Measurements from ENCODE around the gene GMPR2. TPM values are rescaled to one million over a fixed set of nuclear protein-coding genes. Genes with fewer than 3 reads are reported as not detected.

The GMPR2 gene
- total RNA-seq, result 46.5 TPM
- long read RNA-seq, transcript GMPR2-203 (10 exons, 1,652 nt), result minor isoform, 40 of 224 reads
- long read RNA-seq, transcript GMPR2-204 (9 exons, 1,864 nt), result minor isoform, 47 of 224 reads
- long read RNA-seq, transcript GMPR2-223 (10 exons, 1,893 nt), result major isoform, 58 of 224 reads
- long read RNA-seq, transcript GMPR2-202 (10 exons, 1,972 nt), result minor isoform, 24 of 224 reads
- long read RNA-seq, partial matches to known transcripts, result 12 of 224 reads
- long read RNA-seq, other reads (novel, unspliced or antisense), result 39 of 224 reads

GRCh38 chr14:24232645-24233537, at the start of gene GMPR2:
TSS of gene GMPR2 (plus strand) at chr14:24232929. CDS start at chr14:24233254, 325 bp downstream.
- DNase-seq (ENCODE audit: low spot score), result peak; percentile 71

- DNase-seq (ENCODE audit: low spot score), result no peak
Observed at GRCh38 chr14:24183014-24183481, 49.7 kb upstream of the GMPR2 start.

GRCh38 chr14:24184104-24184970, 48.4 kb upstream of the GMPR2 start:
- DNase-seq (ENCODE audit: low spot score), result no peak

- no peak for DNase-seq (ENCODE audit: low spot score)
Observed at GRCh38 chr14:24185026-24185425, 47.7 kb upstream of the GMPR2 start.

- DNase-seq (ENCODE audit: low spot score), result no peak
Observed at GRCh38 chr14:24185741-24186140, 47.0 kb upstream of the GMPR2 start.

- no peak for DNase-seq (ENCODE audit: low spot score)
Observed at GRCh38 chr14:24186831-24187538, 45.7 kb upstream of the GMPR2 start.

- DNase-seq (ENCODE audit: low spot score), result no peak
Observed at GRCh38 chr14:24187539-24187915, 45.2 kb upstream of the GMPR2 start.

GRCh38 chr14:24188251-24189058, 44.3 kb upstream of the GMPR2 start, which contains the start of gene IPO4:
TSS of gene IPO4 (minus strand) at chr14:24188816. CDS start at chr14:24188787, 29 bp downstream.
- DNase-seq (ENCODE audit: low spot score), result peak; percentile 96

- DNase-seq (ENCODE audit: low spot score), result no peak
Observed at GRCh38 chr14:24189059-24189375, 43.7 kb upstream of the GMPR2 start.

- DNase-seq (ENCODE audit: low spot score), result no peak
Observed at GRCh38 chr14:24189460-24189859, 43.3 kb upstream of the GMPR2 start.

- DNase-seq (ENCODE audit: low spot score), result no peak
Observed at GRCh38 chr14:24190416-24190815, 42.3 kb upstream of the GMPR2 start.

- no peak for DNase-seq (ENCODE audit: low spot score)
Observed at GRCh38 chr14:24192933-24193332, 39.8 kb upstream of the GMPR2 start.

GRCh38 chr14:24194186-24194872, 38.4 kb upstream of the GMPR2 start:
- DNase-seq (ENCODE audit: low spot score), result no peak

GRCh38 chr14:24194873-24195185, 37.9 kb upstream of the GMPR2 start:
- DNase-seq (ENCODE audit: low spot score), result no peak

- DNase-seq (ENCODE audit: low spot score), result peak; percentile 97
Observed at GRCh38 chr14:24195186-24196070, 37.3 kb upstream of the GMPR2 start, which contains the start of gene TM9SF1. TSS of gene TM9SF1 (minus strand) at chr14:24195441. CDS start at chr14:24195019, 422 bp downstream.

GRCh38 chr14:24196071-24197055, 36.4 kb upstream of the GMPR2 start:
- DNase-seq (ENCODE audit: low spot score), result no peak

- no peak for DNase-seq (ENCODE audit: low spot score)
Observed at GRCh38 chr14:24197056-24197450, 35.7 kb upstream of the GMPR2 start.
